ENCODE measurements around the gene JCAD.

DNA sequence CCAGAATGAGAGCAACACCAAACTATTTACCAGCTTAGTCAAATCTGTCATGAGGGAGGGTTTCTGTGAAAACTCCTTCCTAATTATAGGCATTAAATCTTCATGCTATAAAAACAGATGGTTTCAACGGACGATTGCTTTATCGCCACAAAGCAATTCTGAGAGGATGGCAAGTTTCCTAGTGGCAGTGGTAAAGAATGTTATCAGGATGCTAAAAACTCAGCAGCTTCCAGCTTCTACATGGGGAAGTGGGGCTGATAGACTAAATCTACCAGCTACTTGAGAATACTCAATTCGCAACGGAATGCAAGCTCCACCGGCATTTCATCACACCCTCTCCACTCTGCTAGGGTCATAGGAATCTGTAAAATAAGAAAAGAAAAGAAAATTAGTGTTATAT lies 41.8 kb downstream of the JCAD start:
- TF ChIP-seq, protein P1, sequence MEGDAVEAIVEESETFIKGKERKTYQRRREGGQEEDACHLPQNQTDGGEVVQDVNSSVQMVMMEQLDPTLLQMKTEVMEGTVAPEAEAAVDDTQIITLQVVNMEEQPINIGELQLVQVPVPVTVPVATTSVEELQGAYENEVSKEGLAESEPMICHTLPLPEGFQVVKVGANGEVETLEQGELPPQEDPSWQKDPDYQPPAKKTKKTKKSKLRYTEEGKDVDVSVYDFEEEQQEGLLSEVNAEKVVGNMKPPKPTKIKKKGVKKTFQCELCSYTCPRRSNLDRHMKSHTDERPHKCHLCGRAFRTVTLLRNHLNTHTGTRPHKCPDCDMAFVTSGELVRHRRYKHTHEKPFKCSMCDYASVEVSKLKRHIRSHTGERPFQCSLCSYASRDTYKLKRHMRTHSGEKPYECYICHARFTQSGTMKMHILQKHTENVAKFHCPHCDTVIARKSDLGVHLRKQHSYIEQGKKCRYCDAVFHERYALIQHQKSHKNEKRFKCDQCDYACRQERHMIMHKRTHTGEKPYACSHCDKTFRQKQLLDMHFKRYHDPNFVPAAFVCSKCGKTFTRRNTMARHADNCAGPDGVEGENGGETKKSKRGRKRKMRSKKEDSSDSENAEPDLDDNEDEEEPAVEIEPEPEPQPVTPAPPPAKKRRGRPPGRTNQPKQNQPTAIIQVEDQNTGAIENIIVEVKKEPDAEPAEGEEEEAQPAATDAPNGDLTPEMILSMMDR (IDR thresholded peaks at IDR 0.05) = no peak
- no peak for TF ChIP-seq POLR2A (IDR thresholded peaks at IDR 0.05)

All from adrenal gland (tissue), 5 donors.